ENCODE results near the gene ARTN. TPM values are rescaled to one million over a fixed set of nuclear protein-coding genes. Genes with fewer than 3 reads are reported as not detected.

Gene ARTN
- total and polyA plus RNA-seq, 3 experiments from 2014 or later = 0.22 to 0.49 TPM; not detected in 1

- POLR2A ChIA-PET = interaction anchor here (1.7 kb wide), 1 partner anchor 14 kb away, joined by 4 read pairs; the partner anchor contains the start of gene CCDC24
- Mint-ChIP-seq H3K27me3 (peaks cover 0 to 10% of the 10 kb centered on the region in 2 donors), H3K4me1 (peaks cover 49 to 63% (median 62%) of the 10 kb centered on the region in 3 donors)
These were observed 43.3 kb downstream of the ARTN start for GRCh38 chr1:43976890-43977289.

GRCh38 chr1:43977376-43978263 lies 44.0 kb downstream of the ARTN start:
- Histone ChIP-seq H3K27ac (ENCODE audit: low read depth, low read length) (no peak overlapping the region), H3K4me3 (ENCODE audit: low read length) (no peak overlapping the region), H3K4me1 (ENCODE audit: insufficient read depth, low read length) (peaks cover 44% of the 10 kb centered on the region), H3K36me3 (ENCODE audit: insufficient read depth, low read length) (peaks cover 18% of the 10 kb centered on the region), H3K9me3 (ENCODE audit: low read length) (no peaks in the 10 kb centered on the region), H3K27me3 (ENCODE audit: insufficient read depth, low read length, poor library complexity, severe bottlenecking) (no peaks in the 10 kb centered on the region)
- Mint-ChIP-seq H3K4me3 (peak overlapping the region; percentile 77 to 98 (median 87)), H3K4me1 (peaks cover 49 to 63% (median 62%) of the 10 kb centered on the region in 3 donors), H3K9me3 (no peaks in the 10 kb centered on the region), H3K27ac (peak overlapping the region in 5 of 8 donors; percentile 4 to 91 (median 75)), H3K36me3 (peaks cover 3 to 45% (median 9%) of the 10 kb centered on the region in 3 donors), H3K27me3 (peaks cover 0 to 10% of the 10 kb centered on the region in 2 donors)
- ChIA-PET POLR2A (interaction anchor here (1.7 kb wide), 1 partner anchor 13 kb away, joined by 4 read pairs; the partner anchor contains the start of gene CCDC24), CTCF (interaction anchor here (0.9 kb wide), 1 partner anchor 11 kb away, joined by 3 read pairs; no protein-coding TSS in a partner anchor)
- DNase-seq = no peak

More at GRCh38 chr1:43976890-43977289, 43.3 kb downstream of the ARTN start:
- no peak overlapping the region for H3K27ac ChIP-seq (ENCODE audit: low read depth, low read length)
- no peaks in the 10 kb centered on the region for H3K9me3 ChIP-seq (ENCODE audit: low read length)
- CTCF ChIA-PET = interaction anchor here (2.5 kb wide), 1 partner anchor 30 kb away, joined by 12 read pairs; the partner anchor contains the start of gene IPO13
- H3K27me3 ChIP-seq (ENCODE audit: insufficient read depth, low read length, poor library complexity, severe bottlenecking) = no peaks in the 10 kb centered on the region
- Mint-ChIP-seq H3K9me3 (no peaks in the 10 kb centered on the region), H3K27ac (peak overlapping the region in 5 of 8 donors; percentile 16 to 91 (median 57)), H3K4me3 (peak overlapping the region in 6 of 7 donors; percentile 86 to 98 (median 92)), H3K36me3 (peaks cover 3 to 52% (median 9%) of the 10 kb centered on the region in 3 donors)
- no peak for DNase-seq
- peaks cover 44% of the 10 kb centered on the region for H3K4me1 ChIP-seq (ENCODE audit: insufficient read depth, low read length)
- H3K4me3 ChIP-seq (ENCODE audit: low read length) = no peak overlapping the region
- H3K36me3 ChIP-seq (ENCODE audit: insufficient read depth, low read length) = peaks cover 21% of the 10 kb centered on the region

GRCh38 chr1:43978264-43978550 lies 44.6 kb downstream of the ARTN start:
- ChIA-PET POLR2A (interaction anchor here (1.7 kb wide), 1 partner anchor 13 kb away, joined by 4 read pairs; the partner anchor contains the start of gene CCDC24), CTCF (interaction anchor here (0.9 kb wide), 1 partner anchor 10 kb away, joined by 3 read pairs; no protein-coding TSS in a partner anchor)
- peaks cover 3 to 41% (median 9%) of the 10 kb centered on the region in 3 donors for H3K36me3 Mint-ChIP-seq
- Histone ChIP-seq H3K36me3 (ENCODE audit: insufficient read depth, low read length) (peaks cover 18% of the 10 kb centered on the region), H3K9me3 (ENCODE audit: low read length) (no peaks in the 10 kb centered on the region), H3K4me3 (ENCODE audit: low read length) (no peak overlapping the region), H3K4me1 (ENCODE audit: insufficient read depth, low read length) (peaks cover 44% of the 10 kb centered on the region), H3K27ac (ENCODE audit: low read depth, low read length) (no peak overlapping the region), H3K27me3 (ENCODE audit: insufficient read depth, low read length, poor library complexity, severe bottlenecking) (no peaks in the 10 kb centered on the region)
- H3K27me3 Mint-ChIP-seq = peaks cover 0 to 10% of the 10 kb centered on the region in 2 donors
- H3K4me1 Mint-ChIP-seq = peaks cover 49 to 62% (median 59%) of the 10 kb centered on the region in 3 donors
- H3K9me3 Mint-ChIP-seq = no peaks in the 10 kb centered on the region
- peak overlapping the region in 4 of 8 donors; percentile 35 to 91 (median 75) for H3K27ac Mint-ChIP-seq
- peak overlapping the region; percentile 16 to 98 (median 86) for H3K4me3 Mint-ChIP-seq
- no peak for DNase-seq

GRCh38 chr1:43978551-43979260 lies 45.1 kb downstream of the ARTN start, which contains the start of gene B4GALT2:
Gene B4GALT2, plus strand, starts transcription at chr1:43979210. Its CDS starts 1,951 bp downstream, at chr1:43981161.
- peak within 1 kb of the TSS; percentile 52 for H3K4me3 ChIP-seq (ENCODE audit: low read length)
- no peaks in the 10 kb centered on the region for H3K9me3 Mint-ChIP-seq
- CTCF ChIA-PET = interaction anchor here (0.9 kb wide), 1 partner anchor 10 kb away, joined by 3 read pairs; no protein-coding TSS in a partner anchor

GRCh38 chr1:43979261-43979527 lies 45.6 kb downstream of the ARTN start:
- Histone ChIP-seq H3K4me3 (ENCODE audit: low read length) (no peak overlapping the region), H3K27ac (ENCODE audit: low read depth, low read length) (no peak overlapping the region), H3K36me3 (ENCODE audit: insufficient read depth, low read length) (peaks cover 18% of the 10 kb centered on the region), H3K9me3 (ENCODE audit: low read length) (no peaks in the 10 kb centered on the region), H3K4me1 (ENCODE audit: insufficient read depth, low read length) (peaks cover 39% of the 10 kb centered on the region), H3K27me3 (ENCODE audit: insufficient read depth, low read length, poor library complexity, severe bottlenecking) (no peaks in the 10 kb centered on the region)
- no peaks in the 10 kb centered on the region for H3K9me3 Mint-ChIP-seq
- no peak for DNase-seq
- ChIA-PET CTCF (no interaction called here), POLR2A (no interaction called here)
- H3K36me3 Mint-ChIP-seq = peaks cover 3 to 38% (median 9%) of the 10 kb centered on the region in 3 donors
- H3K4me3 Mint-ChIP-seq = no peak overlapping the region
- H3K27me3 Mint-ChIP-seq = peaks cover 0 to 10% of the 10 kb centered on the region in 2 donors
- H3K27ac Mint-ChIP-seq = no peak overlapping the region
- peaks cover 40 to 52% (median 49%) of the 10 kb centered on the region in 3 donors for H3K4me1 Mint-ChIP-seq

More at GRCh38 chr1:43978551-43979260, 45.1 kb downstream of the ARTN start, which contains the start of gene B4GALT2:
- peak within 1 kb of the TSS; percentile 89 to 98 (median 90) for H3K4me3 Mint-ChIP-seq
- peak within 1 kb of the TSS in 7 of 8 donors; percentile 57 to 91 (median 84) for H3K27ac Mint-ChIP-seq
- peak in 3 of 5 donors; percentile 28 to 29 (median 29) for DNase-seq
- peaks cover 45 to 57% (median 54%) of the 10 kb centered on the region in 3 donors for H3K4me1 Mint-ChIP-seq
- H3K27ac ChIP-seq (ENCODE audit: low read depth, low read length) = peak within 1 kb of the TSS; percentile 43
- peaks cover 44% of the 10 kb centered on the region for H3K4me1 ChIP-seq (ENCODE audit: insufficient read depth, low read length)
- peaks cover 0 to 10% of the 10 kb centered on the region in 2 donors for H3K27me3 Mint-ChIP-seq
- H3K36me3 ChIP-seq (ENCODE audit: insufficient read depth, low read length) = peaks cover 18% of the 10 kb centered on the region
- no peaks in the 10 kb centered on the region for H3K27me3 ChIP-seq (ENCODE audit: insufficient read depth, low read length, poor library complexity, severe bottlenecking)
- POLR2A ChIA-PET = interaction anchor here (1.7 kb wide), 1 partner anchor 12 kb away, joined by 4 read pairs; the partner anchor contains the start of gene CCDC24
- no peaks in the 10 kb centered on the region for H3K9me3 ChIP-seq (ENCODE audit: low read length)
- peaks cover 3 to 40% (median 9%) of the 10 kb centered on the region in 3 donors for H3K36me3 Mint-ChIP-seq

- peak overlapping the region; percentile 43 for H3K27ac ChIP-seq (ENCODE audit: low read depth, low read length)
- peak in 1 of 5 donors; percentile 21 for DNase-seq
- peaks cover 3 to 33% (median 9%) of the 10 kb centered on the region in 3 donors for H3K36me3 Mint-ChIP-seq
- ChIA-PET CTCF (no interaction called here), POLR2A (no interaction called here)
- H3K4me1 Mint-ChIP-seq = peaks cover 38 to 50% (median 47%) of the 10 kb centered on the region in 3 donors
- peaks cover 18% of the 10 kb centered on the region for H3K36me3 ChIP-seq (ENCODE audit: insufficient read depth, low read length)
- H3K9me3 Mint-ChIP-seq = no peaks in the 10 kb centered on the region
- peak overlapping the region; percentile 49 for H3K4me3 ChIP-seq (ENCODE audit: low read length)
- H3K27ac Mint-ChIP-seq = peak overlapping the region in 6 of 8 donors; percentile 24 to 84 (median 66)
- H3K9me3 ChIP-seq (ENCODE audit: low read length) = no peaks in the 10 kb centered on the region
- peaks cover 37% of the 10 kb centered on the region for H3K4me1 ChIP-seq (ENCODE audit: insufficient read depth, low read length)
- peak overlapping the region; percentile 88 to 92 (median 90) for H3K4me3 Mint-ChIP-seq
- peaks cover 0 to 10% of the 10 kb centered on the region in 2 donors for H3K27me3 Mint-ChIP-seq
- no peaks in the 10 kb centered on the region for H3K27me3 ChIP-seq (ENCODE audit: insufficient read depth, low read length, poor library complexity, severe bottlenecking)
These were observed 46.1 kb downstream of the ARTN start for GRCh38 chr1:43979528-43980254.
